Measurements from ENCODE around the gene SLITRK5.

SLITRK5 gene

GRCh38 chr13:87698268-87698667 lies 27.1 kb downstream of the SLITRK5 start:
- DNase-seq (ENCODE audit: low read depth in 3 of 3, low spot score in 1 of 3), result no peak

GRCh38 chr13:87709947-87710346 lies 38.8 kb downstream of the SLITRK5 start:
- DNase-seq (ENCODE audit: low read depth in 3 of 3, low spot score in 1 of 3), result no peak

DNA sequence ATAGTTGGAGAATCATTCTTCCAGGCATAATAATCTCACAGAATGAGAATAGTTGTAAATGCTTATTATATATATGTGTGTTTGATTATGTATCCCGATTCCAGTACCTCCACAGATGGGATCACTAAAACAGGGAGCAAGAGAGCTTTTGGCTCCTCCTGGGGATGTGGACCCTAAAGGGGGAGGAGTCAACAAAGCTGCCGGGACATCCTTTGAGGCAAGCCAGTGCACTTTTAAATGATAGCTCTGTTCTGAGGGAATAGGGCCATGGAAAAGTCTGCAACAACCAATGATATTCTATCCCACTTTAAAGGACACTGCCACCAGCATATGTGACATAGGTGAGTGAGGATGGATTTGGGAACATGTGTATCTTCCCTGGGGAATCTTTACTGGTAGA lies 40.8 kb downstream of the SLITRK5 start:
- no peak for DNase-seq (ENCODE audit: low read depth in 3 of 3, low spot score in 1 of 3)
